ENCODE data around the gene RASSF7. TPM values are rescaled to one million over a fixed set of nuclear protein-coding genes. Genes with fewer than 3 reads are reported as not detected.

RASSF7 gene
- total RNA-seq, 1 experiment from 2014 or later: 58.6 TPM

DNA sequence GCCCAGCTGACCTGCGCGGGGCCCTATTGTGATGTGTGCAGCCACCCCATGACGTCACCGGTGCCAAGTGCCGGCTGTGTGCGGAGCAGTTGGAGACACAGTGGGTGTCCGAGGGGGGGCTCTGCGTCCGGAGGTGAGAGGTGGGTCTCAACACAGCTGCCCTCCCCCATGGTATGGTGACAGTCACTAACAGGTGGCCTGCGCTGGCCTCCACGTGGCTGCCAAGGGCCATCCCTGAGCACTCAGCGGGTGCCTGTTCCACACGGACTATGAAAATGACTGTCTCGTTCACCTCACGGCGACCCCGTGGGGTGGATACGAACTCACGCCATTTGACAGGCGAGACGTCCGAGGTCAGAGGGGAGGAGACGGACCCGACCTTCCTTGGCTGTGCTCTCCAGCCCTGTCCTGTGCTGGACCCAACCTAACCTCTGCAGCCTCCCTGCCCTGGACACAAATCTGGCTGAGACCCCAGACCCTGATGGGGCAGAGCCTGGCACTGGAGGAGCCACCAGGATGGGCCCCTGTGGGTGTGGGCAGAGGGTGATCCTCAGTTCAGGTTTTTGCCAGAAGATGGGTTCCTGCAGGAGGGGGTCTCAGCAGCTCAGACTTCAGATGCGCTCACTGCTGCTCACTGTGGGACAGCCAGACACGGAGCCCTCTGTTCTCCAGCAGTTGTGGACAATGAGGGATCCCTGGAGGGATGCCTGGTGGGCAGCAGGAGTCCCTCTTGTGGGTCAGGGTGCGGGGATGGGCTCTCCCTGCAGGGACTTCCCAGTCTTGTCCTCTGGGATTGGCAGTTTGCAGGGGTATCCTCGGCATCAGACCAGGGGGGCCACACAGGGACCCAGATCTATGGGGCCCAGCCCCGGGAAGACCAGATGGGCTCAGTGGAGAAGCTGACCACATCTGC lies 31.7 kb upstream of the RASSF7 start:
- peaks cover under 1% of the 10 kb centered on the region; the same call in 1 of the 2 replicates for H4K20me1 ChIP-seq (ENCODE audit: low read length)
- H3K79me2 ChIP-seq (ENCODE audit: low read length): peaks cover 7% of the 10 kb centered on the region
- H3F3A ChIP-seq (ENCODE audit: low read length, unreplicated experiment): no peaks in the 10 kb centered on the region
- H3K4me2 ChIP-seq (ENCODE audit: low read length): no peak overlapping the region
- no peak for ATAC-seq
- ChIA-PET POLR2A (ENCODE audit: unreplicated experiment) (no interaction called here), CTCF (interaction anchor here (0.5 kb wide), 1 partner anchor 122 kb away, joined by 3 read pairs; no protein-coding TSS in a partner anchor)
- H3K9me2 ChIP-seq (replicated peaks; ENCODE audit: low read length): no peaks in the 10 kb centered on the region
- TF ChIP-seq, protein P1, sequence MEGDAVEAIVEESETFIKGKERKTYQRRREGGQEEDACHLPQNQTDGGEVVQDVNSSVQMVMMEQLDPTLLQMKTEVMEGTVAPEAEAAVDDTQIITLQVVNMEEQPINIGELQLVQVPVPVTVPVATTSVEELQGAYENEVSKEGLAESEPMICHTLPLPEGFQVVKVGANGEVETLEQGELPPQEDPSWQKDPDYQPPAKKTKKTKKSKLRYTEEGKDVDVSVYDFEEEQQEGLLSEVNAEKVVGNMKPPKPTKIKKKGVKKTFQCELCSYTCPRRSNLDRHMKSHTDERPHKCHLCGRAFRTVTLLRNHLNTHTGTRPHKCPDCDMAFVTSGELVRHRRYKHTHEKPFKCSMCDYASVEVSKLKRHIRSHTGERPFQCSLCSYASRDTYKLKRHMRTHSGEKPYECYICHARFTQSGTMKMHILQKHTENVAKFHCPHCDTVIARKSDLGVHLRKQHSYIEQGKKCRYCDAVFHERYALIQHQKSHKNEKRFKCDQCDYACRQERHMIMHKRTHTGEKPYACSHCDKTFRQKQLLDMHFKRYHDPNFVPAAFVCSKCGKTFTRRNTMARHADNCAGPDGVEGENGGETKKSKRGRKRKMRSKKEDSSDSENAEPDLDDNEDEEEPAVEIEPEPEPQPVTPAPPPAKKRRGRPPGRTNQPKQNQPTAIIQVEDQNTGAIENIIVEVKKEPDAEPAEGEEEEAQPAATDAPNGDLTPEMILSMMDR (conservative IDR thresholded peaks at IDR 0.05; ENCODE audit: low read depth, low read length): no peak
- TF ChIP-seq EZH2phosphoT487 (IDR thresholded peaks at IDR 0.05; ENCODE audit: borderline replicate concordance, low read length): no peak
- no peak for TF ChIP-seq EZH2 (IDR thresholded peaks at IDR 0.05; ENCODE audit: low read length, unreplicated experiment)
- no peak for DNase-seq
- no peaks in the 10 kb centered on the region for H3K9me3 ChIP-seq (ENCODE audit: low read length)
- no peaks in the 10 kb centered on the region for H3K27me3 ChIP-seq (ENCODE audit: low read length)
- H3K9ac ChIP-seq (ENCODE audit: low read length): no peak overlapping the region
- no peak overlapping the region for H3K4me3 ChIP-seq (ENCODE audit: low read length)
- intact Hi-C loops (cut with micrococcal nuclease): no loop called here
- BruUV-seq (replicated peaks): no TSS peak
- no peaks in the 10 kb centered on the region for H3K36me3 ChIP-seq (ENCODE audit: low read depth, low read length)
- H3K4me1 ChIP-seq (ENCODE audit: insufficient read depth, low read length): peaks cover under 1% of the 10 kb centered on the region; the same call in 1 of the 2 replicates
- H3K27ac ChIP-seq (ENCODE audit: low read length): no peak overlapping the region
- H2AFZ ChIP-seq (ENCODE audit: low read length): no peak overlapping the region

DNA sequence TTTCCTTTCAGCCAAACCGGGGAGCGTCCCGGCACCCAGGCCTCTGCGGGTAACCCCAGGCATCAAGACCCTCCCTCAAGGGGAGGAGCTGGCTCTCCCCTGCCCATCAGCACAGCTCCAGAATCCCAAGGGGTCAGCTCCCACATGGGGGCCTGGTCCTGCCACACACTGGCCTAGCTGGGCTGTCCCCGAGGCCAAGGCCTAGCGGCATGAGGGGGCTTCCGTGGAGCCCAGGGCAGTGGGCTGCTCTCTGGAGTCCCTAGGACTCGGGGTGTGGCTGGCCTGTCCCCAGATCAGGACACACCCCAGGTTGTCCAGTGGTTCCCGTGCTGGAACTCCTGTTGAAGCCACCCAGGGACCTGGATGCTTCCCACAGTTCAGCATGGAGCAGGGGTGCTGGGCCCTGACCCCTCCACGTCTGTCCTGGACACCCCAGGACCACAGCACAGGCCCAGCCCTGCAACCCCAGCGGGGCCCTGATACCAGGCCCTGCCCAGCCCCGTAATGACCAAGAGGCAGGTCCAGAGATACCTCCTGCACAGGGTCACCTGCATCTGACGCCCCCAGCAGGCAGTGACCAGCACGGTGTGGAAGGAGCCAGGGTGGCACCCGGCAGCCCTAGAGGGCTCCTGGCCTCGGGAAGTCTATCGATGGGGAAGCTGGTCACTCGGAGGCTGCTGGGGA lies 30.9 kb upstream of the RASSF7 start:
- ChIA-PET POLR2A (ENCODE audit: unreplicated experiment) (no interaction called here), CTCF (no interaction called here)
- Histone ChIP-seq H3F3A (ENCODE audit: low read length, unreplicated experiment) (no peaks in the 10 kb centered on the region), H3K9ac (ENCODE audit: low read length) (no peak overlapping the region), H3K4me2 (ENCODE audit: low read length) (no peak overlapping the region), H3K36me3 (ENCODE audit: low read depth, low read length) (no peaks in the 10 kb centered on the region), H3K9me3 (ENCODE audit: low read length) (no peaks in the 10 kb centered on the region), H3K27ac (ENCODE audit: low read length) (no peak overlapping the region), H3K79me2 (ENCODE audit: low read length) (peaks cover 15% of the 10 kb centered on the region), H3K4me3 (ENCODE audit: low read length) (no peak overlapping the region), H3K4me1 (ENCODE audit: insufficient read depth, low read length) (peaks cover 5% of the 10 kb centered on the region; the same call in 1 of the 2 replicates), H4K20me1 (ENCODE audit: low read length) (peaks cover 4% of the 10 kb centered on the region; the same call in 1 of the 2 replicates), H3K27me3 (ENCODE audit: low read length) (no peaks in the 10 kb centered on the region), H2AFZ (ENCODE audit: low read length) (no peak overlapping the region), H3K9me2 (replicated peaks; ENCODE audit: low read length) (no peaks in the 10 kb centered on the region)
- ATAC-seq: no peak
- TF ChIP-seq, protein P1 (conservative IDR thresholded peaks at IDR 0.05; ENCODE audit: low read depth, low read length): no peak
- TF ChIP-seq EZH2 (IDR thresholded peaks at IDR 0.05; ENCODE audit: low read length, unreplicated experiment) (no peak), EZH2phosphoT487 (IDR thresholded peaks at IDR 0.05; ENCODE audit: borderline replicate concordance, low read length) (no peak)
- BruUV-seq (replicated peaks): no TSS peak
- no peak for DNase-seq
- intact Hi-C loops (cut with micrococcal nuclease): no loop called here
